AG04449 (cell line): ENCODE measurements around the gene ACVR1C.

Source experiments
- CTCF ChIA-PET: fragments of 350-600 bp; formaldehyde crosslinking; extraction: SDS; loops from one replicate; lab custom pipeline; 2021; ENCODE audit warnings: antibody characterized with exemption; lab: Yijun Ruan, JAX
- POLR2A ChIA-PET: fragments of 400-600, 350-600 bp; formaldehyde crosslinking; extraction: SDS; loops from one replicate; lab custom pipeline; 2020; ENCODE audit warnings: antibody characterized with exemption, inconsistent platforms; lab: Yijun Ruan, JAX
- DNase-seq: peaks from one replicate; pipeline ENCODE4 v3.0.0-alpha.2; 2010; ENCODE audit warnings: low read depth, low spot score
- H3K4me3 ChIP-seq: 2 replicates; pipeline ENCODE4 v1.5.1; 2011; ENCODE audit warnings: low read depth, mild to moderate bottlenecking, control low read depth, low read length
- CTCF ChIP-seq: IDR thresholded peaks from one replicate; pipeline ENCODE4 v1.5.1; 2011; ENCODE audit warnings: mild to moderate bottlenecking, moderate library complexity, low read length, control low read depth, inconsistent platforms; ENCODE audit not compliant: insufficient read depth; ENCODE audit errors: missing control alignments

ACVR1C gene

GRCh38 chr2:157500334-157500733, 128.3 kb downstream of the ACVR1C start:
- no peak for DNase-seq
- POLR2A ChIA-PET: no interaction called here
- no peak overlapping the region for H3K4me3 ChIP-seq
- CTCF ChIA-PET: no interaction called here
- no peak for TF ChIP-seq CTCF

- TF ChIP-seq CTCF: no peak
- ChIA-PET POLR2A (no interaction called here), CTCF (interaction anchor here (0.7 to 2.1 kb wide), 8 partner anchors 10 to 512 kb away, joined by 3 to 12 read pairs (median 3); no protein-coding TSS in a partner anchor)
- H3K4me3 ChIP-seq: no peak overlapping the region
- no peak for DNase-seq
Measured at GRCh38 chr2:157498483-157498882, 130.2 kb downstream of the ACVR1C start.

GRCh38 chr2:157497638-157498314, 130.9 kb downstream of the ACVR1C start:
- no peak for DNase-seq
- ChIA-PET POLR2A (no interaction called here), CTCF (interaction anchor here (0.6 to 2.1 kb wide), 19 partner anchors 9 to 1264 kb away, joined by 3 to 12 read pairs (median 4); no protein-coding TSS in a partner anchor)
- peak; percentile 68 for TF ChIP-seq CTCF
- H3K4me3 ChIP-seq: no peak overlapping the region

GRCh38 chr2:157492189-157492773, 136.4 kb downstream of the ACVR1C start:
- ChIA-PET CTCF (interaction anchor here (0.6 to 6.5 kb wide), 24 partner anchors 9 to 1262 kb away, joined by 3 to 56 read pairs (median 5); partner anchors contain the start of gene ERMN), POLR2A (no interaction called here)
- peak; percentile 73 for TF ChIP-seq CTCF
- H3K4me3 ChIP-seq: no peak overlapping the region
- no peak for DNase-seq

GRCh38 chr2:157489983-157490382, 138.7 kb downstream of the ACVR1C start:
- DNase-seq: no peak
- ChIA-PET CTCF (interaction anchor here (0.7 to 6.5 kb wide), 15 partner anchors 7 to 535 kb away, joined by 3 to 56 read pairs (median 4); partner anchors contain the start of gene ERMN), POLR2A (no interaction called here)
- no peak overlapping the region for H3K4me3 ChIP-seq
- no peak for TF ChIP-seq CTCF

- no peak overlapping the region for H3K4me3 ChIP-seq
- POLR2A ChIA-PET: no interaction called here
- CTCF ChIA-PET: interaction anchor here (0.9 to 6.5 kb wide), 7 partner anchors 9 to 187 kb away, joined by 3 to 56 read pairs (median 10); partner anchors contain the start of gene ERMN
- TF ChIP-seq CTCF: no peak
- no peak for DNase-seq
Measured at GRCh38 chr2:157488877-157489276, 139.8 kb downstream of the ACVR1C start.
